Caco-2 (cell line): ENCODE data around the gene CLDN6. TPM values are rescaled to one million over a fixed set of nuclear protein-coding genes. Genes with fewer than 3 reads are reported as not detected.
A peak's percentile ranks its signal among the peaks of the same experiment; 100 is the strongest.

Experiments
- BruUV-seq: library from RNA; stranded (reverse); fragments of 400-500 nt; replicated peaks from 2 replicates; lab custom pipeline; 2021; lab: Mats Ljungman, UMichigan
- CTCF ChIA-PET: fragments of 300-600 bp; sonication (Branson Sonifier 250); formaldehyde crosslinking; loops from one replicate; lab custom pipeline; 2022; ENCODE audit warnings: antibody characterized with exemption; lab: Charles Lee
- POLR2A ChIA-PET: fragments of 300-600 bp; sonication (Branson Sonifier 250); formaldehyde crosslinking; loops from one replicate; lab custom pipeline; 2022; ENCODE audit warnings: antibody characterized with exemption; lab: Charles Lee
- DNase-seq, 2 experiments: peaks; one replicate each; pipeline versions ENCODE4 v3.0.0 to v3.0.0-alpha.2; 2020 to 2022
- H3K27me3 ChIP-seq: replicated peaks from 2 replicates; pipeline ENCODE4 v1.6.0; 2011; ENCODE audit warnings: low read length; ENCODE audit not compliant: control insufficient read depth, insufficient read depth
- H3K36me3 ChIP-seq: 2 replicates; pipeline ENCODE4 v1.5.1; 2011; ENCODE audit warnings: low read length; ENCODE audit not compliant: control insufficient read depth, insufficient read depth
- H3K4me1 ChIP-seq: fragments of 250-450 bp; sonication (Bioruptor Pico); 2 replicates; pipeline ENCODE4 v1.5.1; 2020; ENCODE audit warnings: mild to moderate bottlenecking
- H3K4me3 ChIP-seq: 2 replicates; pipeline ENCODE4 v1.5.1; 2011; ENCODE audit warnings: low read depth, mild to moderate bottlenecking, control low read depth, low read length
- H3K9me3 ChIP-seq: fragments of 250-450 bp; sonication (Bioruptor Pico); 2 replicates; pipeline ENCODE4 v1.5.1; 2020; ENCODE audit warnings: mild to moderate bottlenecking, moderate library complexity
- H3K27ac Mint-ChIP-seq: one replicate; pipeline ENCODE4 v1.8.0; 2022; ENCODE audit warnings: mixed read lengths; ENCODE audit not compliant: unreplicated experiment
- H3K27me3 Mint-ChIP-seq: one replicate; pipeline ENCODE4 v1.8.0; 2022; ENCODE audit warnings: mixed read lengths; ENCODE audit not compliant: insufficient read depth, unreplicated experiment
- H3K36me3 Mint-ChIP-seq: one replicate; pipeline ENCODE4 v1.8.0; 2022; ENCODE audit warnings: mild to moderate bottlenecking, mixed read lengths; ENCODE audit not compliant: insufficient read depth, unreplicated experiment
- H3K4me1 Mint-ChIP-seq: one replicate; pipeline ENCODE4 v1.8.0; 2022; ENCODE audit warnings: low read depth, mixed read lengths; ENCODE audit not compliant: unreplicated experiment
- H3K4me3 Mint-ChIP-seq: one replicate; pipeline ENCODE4 v1.8.0; 2022; ENCODE audit warnings: mild to moderate bottlenecking, moderate library complexity, mixed read lengths; ENCODE audit not compliant: unreplicated experiment
- H3K9me3 Mint-ChIP-seq: one replicate; pipeline ENCODE4 v1.8.0; 2022; ENCODE audit warnings: mixed read lengths; ENCODE audit not compliant: unreplicated experiment
- CTCF ChIP-seq, 2 experiments: fragments of 200-600 bp in 1 of 2; IDR thresholded peaks; 1 replicate in 1 of 2; 2 replicates in 1 of 2; pipeline versions ENCODE4 v1.5.1 to v1.8.0; 2011 to 2022; ENCODE audit warnings: antibody characterized with exemption in 1 of 2, control low read depth in 1 of 2, inconsistent platforms in 1 of 2, low read depth in 1 of 2, low read length in 1 of 2, mild to moderate bottlenecking in 1 of 2, moderate library complexity in 1 of 2; ENCODE audit not compliant: insufficient read depth in 1 of 2, severe bottlenecking in 1 of 2, unreplicated experiment in 1 of 2
- intact Hi-C: fragments of 100-400 bp; cut with micrococcal nuclease; formaldehyde crosslinking; loops from one replicate; pipeline ENCODE4 v1.10.0; 2022; ENCODE audit not compliant: unreplicated experiment
- total RNA-seq: library from RNA; stranded (reverse); gene quantifications from 2 replicates; pipeline ENCODE4 v1.2.3, GENCODE V29; 2022

Gene CLDN6
- total RNA-seq, 1 experiment from 2014 or later, result 9.0 TPM

DNA sequence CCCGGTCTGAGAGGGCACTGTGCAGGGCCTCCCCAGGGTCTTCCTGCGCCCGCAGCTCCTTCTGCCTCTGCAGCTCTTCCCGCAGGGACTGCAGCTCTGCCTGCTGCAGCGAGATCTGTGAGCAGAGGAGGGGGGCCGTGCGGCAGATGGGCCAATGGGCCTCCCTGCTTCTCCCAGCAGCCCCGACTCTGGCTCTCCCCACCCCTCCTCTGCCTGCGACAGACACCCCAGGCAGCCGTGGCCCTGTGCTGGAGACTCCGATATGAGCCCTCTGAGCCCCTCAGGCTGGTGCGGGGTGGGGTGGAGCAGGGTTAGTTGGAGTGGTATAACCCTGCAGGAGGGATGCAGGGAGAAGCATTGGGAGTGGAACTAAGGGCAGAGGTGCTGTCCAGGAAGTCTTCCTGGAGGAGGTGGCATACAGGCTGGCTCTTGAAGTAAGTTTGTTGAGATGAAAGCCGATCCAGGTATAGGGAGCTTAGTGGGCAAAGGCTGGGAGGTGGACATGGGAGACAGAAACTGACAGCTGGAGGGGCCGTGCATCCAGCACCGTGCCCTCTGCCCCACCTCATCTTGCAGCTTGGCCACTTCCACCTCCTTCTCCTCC lies 10.8 kb upstream of the CLDN6 start:
- ChIA-PET CTCF (interaction anchor here (0.5 to 2.6 kb wide), 20 partner anchors 9 to 161 kb away, joined by 3 to 89 read pairs (median 4); partner anchors contain the start of genes PAQR4 and TNFRSF12A), POLR2A (interaction anchor here (1.3 to 2.0 kb wide), 4 partner anchors 19 to 48 kb away, joined by 4 to 15 read pairs (median 6); partner anchors contain the start of gene PKMYT1)
- H3K4me3 ChIP-seq, result no peak overlapping the region
- H3K36me3 ChIP-seq, result peaks cover 6% of the 10 kb centered on the region
- Mint-ChIP-seq H3K27ac (no peak overlapping the region), H3K9me3 (no peaks in the 10 kb centered on the region), H3K4me1 (peaks cover 13% of the 10 kb centered on the region), H3K27me3 (no peaks in the 10 kb centered on the region), H3K36me3 (peaks cover 55% of the 10 kb centered on the region), H3K4me3 (no peak overlapping the region)
- no peaks in the 10 kb centered on the region for H3K27me3 ChIP-seq
- TF ChIP-seq CTCF (IDR thresholded peaks at IDR 0.05; ENCODE audit: insufficient read depth in 1 of 2, low read depth in 1 of 2, low read length in 1 of 2, severe bottlenecking in 1 of 2, unreplicated experiment in 1 of 2), result no peak
- no peaks in the 10 kb centered on the region for H3K9me3 ChIP-seq
- DNase-seq, result no peak
- no TSS peak for BruUV-seq
- peaks cover 7% of the 10 kb centered on the region for H3K4me1 ChIP-seq
- intact Hi-C loops, result loop anchor here (1.0 kb wide), 1 partner anchor 26 kb away; no protein-coding TSS in a partner anchor

- Histone ChIP-seq H3K4me1 (peaks cover 14% of the 10 kb centered on the region), H3K27me3 (no peaks in the 10 kb centered on the region), H3K4me3 (no peak overlapping the region), H3K9me3 (no peaks in the 10 kb centered on the region), H3K36me3 (peaks cover 6% of the 10 kb centered on the region)
- ChIA-PET CTCF (interaction anchor here (0.5 to 2.6 kb wide), 22 partner anchors 8 to 160 kb away, joined by 3 to 89 read pairs (median 4); partner anchors contain the start of genes PAQR4 and TNFRSF12A), POLR2A (interaction anchor here (0.5 to 2.0 kb wide), 5 partner anchors 18 to 80 kb away, joined by 4 to 15 read pairs (median 5); partner anchors contain the start of gene PKMYT1)
- Mint-ChIP-seq H3K27ac (peak overlapping the region; percentile 50), H3K4me1 (peaks cover 14% of the 10 kb centered on the region), H3K9me3 (no peaks in the 10 kb centered on the region), H3K27me3 (no peaks in the 10 kb centered on the region), H3K36me3 (peaks cover 57% of the 10 kb centered on the region), H3K4me3 (peak overlapping the region; percentile 27)
- TF ChIP-seq CTCF (IDR thresholded peaks at IDR 0.05; ENCODE audit: insufficient read depth in 1 of 2, low read depth in 1 of 2, low read length in 1 of 2, severe bottlenecking in 1 of 2, unreplicated experiment in 1 of 2), result peak; percentile 73 to 89
- no TSS peak for BruUV-seq
- peak; percentile 87 to 89 for DNase-seq
- intact Hi-C loops, result loop anchor here (1.0 kb wide), 1 partner anchor 25 kb away; no protein-coding TSS in a partner anchor
These were observed 10.2 kb upstream of the CLDN6 start for GRCh38 chr16:3027983-3028715.

GRCh38 chr16:3027489-3027795 lies 9.5 kb upstream of the CLDN6 start:
- Mint-ChIP-seq H3K27ac (peak overlapping the region; percentile 50), H3K4me1 (peaks cover 21% of the 10 kb centered on the region), H3K27me3 (no peaks in the 10 kb centered on the region), H3K9me3 (no peaks in the 10 kb centered on the region), H3K36me3 (peaks cover 64% of the 10 kb centered on the region), H3K4me3 (no peak overlapping the region)
- Histone ChIP-seq H3K4me1 (peaks cover 21% of the 10 kb centered on the region), H3K27me3 (no peaks in the 10 kb centered on the region), H3K36me3 (peaks cover 6% of the 10 kb centered on the region), H3K4me3 (no peak overlapping the region), H3K9me3 (no peaks in the 10 kb centered on the region)
- POLR2A ChIA-PET, result interaction anchor here (0.6 to 2.0 kb wide), 6 partner anchors 11 to 345 kb away, joined by 4 to 15 read pairs (median 4); partner anchors contain the start of gene PKMYT1
- intact Hi-C loops, result no loop called here
- CTCF ChIA-PET, result interaction anchor here (0.7 to 2.6 kb wide), 16 partner anchors 7 to 153 kb away, joined by 3 to 89 read pairs (median 4); partner anchors contain the start of genes PAQR4 and TNFRSF12A
- TF ChIP-seq CTCF (IDR thresholded peaks at IDR 0.05; ENCODE audit: insufficient read depth in 1 of 2, low read depth in 1 of 2, low read length in 1 of 2, severe bottlenecking in 1 of 2, unreplicated experiment in 1 of 2), result no peak
- TSS peak; percentile 22 for BruUV-seq
- DNase-seq, result no peak
